EH (cell line): ENCODE measurements around the gene CASS4.
"Not testable (repeated sequence)": the region's sequence is repeated elsewhere in the genome, so short reads cannot be mapped to it uniquely, and the experiment has no call there.

Experiments
- DNase-seq: peaks from one replicate; pipeline ENCODE4 v3.0.0-alpha.2; 2015; ENCODE audit warnings: low read depth

Gene CASS4

GRCh38 chr20:56392132-56392880, 19.8 kb upstream of the CASS4 start, which contains the start of the genes AURKA and CSTF1:
TSS of gene AURKA (minus strand) at chr20:56392215. CDS start at chr20:56388197, 4,018 bp downstream.
TSS of gene CSTF1 (plus strand) at chr20:56392645. CDS start at chr20:56395553, 2,908 bp downstream.
- peak; percentile 100 for DNase-seq

DNA sequence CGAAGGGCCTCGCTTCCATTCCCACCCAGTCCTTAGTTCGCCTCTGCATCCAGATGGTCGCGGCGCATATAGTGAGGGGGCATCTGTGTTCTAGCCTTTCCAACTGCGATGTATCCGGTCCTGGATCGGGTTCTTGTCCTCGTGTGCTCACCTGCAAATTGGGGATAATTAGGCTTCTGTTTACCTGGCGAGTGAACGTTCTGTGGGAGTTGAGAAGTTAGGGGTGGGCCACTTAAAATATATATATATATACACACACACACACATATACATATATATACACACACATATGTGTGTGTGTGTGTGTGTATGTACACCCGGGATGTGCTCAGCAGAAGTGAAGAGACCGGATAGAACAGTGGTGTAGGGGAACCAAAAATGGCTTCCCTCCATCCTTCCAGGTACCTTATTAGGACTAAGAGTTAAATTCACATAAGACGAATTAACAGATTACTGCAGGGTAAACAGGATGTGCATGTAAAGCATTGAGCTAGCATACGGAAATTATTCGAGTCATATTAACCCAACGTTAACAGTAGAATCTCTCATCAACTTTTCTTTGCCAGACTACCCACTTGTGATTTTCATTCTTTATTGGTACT, 19.1 kb upstream of the CASS4 start:
- peak; percentile 20 for DNase-seq

DNA sequence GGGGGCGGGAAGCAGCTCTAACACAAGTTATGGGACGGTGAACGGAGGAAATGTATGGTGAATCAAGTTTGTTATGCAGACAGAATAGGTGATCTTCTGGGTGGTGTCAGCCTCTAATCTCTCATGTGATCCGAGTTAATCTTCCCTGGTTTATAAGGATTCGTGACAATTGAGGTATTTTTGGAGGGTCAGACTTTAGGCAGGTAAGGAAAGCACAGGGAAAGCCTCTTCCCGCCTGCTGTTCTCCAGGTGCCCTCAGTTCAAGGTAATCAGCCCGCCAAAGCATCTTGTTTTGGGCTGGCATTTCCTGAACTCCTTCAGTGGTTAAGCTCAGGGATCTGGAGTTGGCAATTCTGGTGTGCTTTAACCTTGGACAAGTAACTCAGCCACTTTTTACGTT, 18.4 kb upstream of the CASS4 start:
- no peak for DNase-seq

GRCh38 chr20:56395166-56395565, 16.9 kb upstream of the CASS4 start:
- DNase-seq: no peak

- DNase-seq: peak; percentile 74
Measured at GRCh38 chr20:56400001-56400640, 11.9 kb upstream of the CASS4 start.

DNA sequence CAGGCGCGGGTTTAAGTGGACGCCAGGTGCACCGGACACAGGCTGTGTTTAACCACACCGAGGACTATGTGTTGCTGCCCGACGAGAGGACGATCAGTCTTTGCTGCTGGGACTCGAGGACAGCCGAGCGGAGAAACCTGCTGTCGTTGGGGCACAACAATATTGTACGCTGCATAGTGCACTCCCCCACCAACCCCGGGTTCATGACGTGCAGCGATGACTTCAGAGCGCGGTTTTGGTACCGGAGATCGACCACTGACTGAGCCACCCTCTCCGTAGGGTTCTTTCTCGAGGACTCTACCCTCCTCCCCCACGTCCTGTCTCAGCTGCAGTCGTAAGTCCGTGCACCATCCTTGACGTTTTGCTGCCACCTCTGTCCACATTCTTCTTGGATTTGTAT, 8.6 kb upstream of the CASS4 start:
- no peak for DNase-seq

- DNase-seq: not testable (repeated sequence)
Measured at GRCh38 chr20:56405356-56405755, 6.7 kb upstream of the CASS4 start.

- no peak for DNase-seq
Measured at GRCh38 chr20:56406910-56407309, 5.2 kb upstream of the CASS4 start.

GRCh38 chr20:56409521-56409920, 2.5 kb upstream of the CASS4 start:
- DNase-seq: peak; percentile 34

GRCh38 chr20:56409956-56410355, 2.1 kb upstream of the CASS4 start:
- no peak for DNase-seq

GRCh38 chr20:56411287-56411686, 773 bp upstream of the CASS4 start:
- DNase-seq: not testable (repeated sequence)

GRCh38 chr20:56412473-56412790, 372 bp downstream of the CASS4 start:
- DNase-seq: no peak

GRCh38 chr20:56412949-56413348, 889 bp downstream of the CASS4 start:
- DNase-seq: no peak

DNA sequence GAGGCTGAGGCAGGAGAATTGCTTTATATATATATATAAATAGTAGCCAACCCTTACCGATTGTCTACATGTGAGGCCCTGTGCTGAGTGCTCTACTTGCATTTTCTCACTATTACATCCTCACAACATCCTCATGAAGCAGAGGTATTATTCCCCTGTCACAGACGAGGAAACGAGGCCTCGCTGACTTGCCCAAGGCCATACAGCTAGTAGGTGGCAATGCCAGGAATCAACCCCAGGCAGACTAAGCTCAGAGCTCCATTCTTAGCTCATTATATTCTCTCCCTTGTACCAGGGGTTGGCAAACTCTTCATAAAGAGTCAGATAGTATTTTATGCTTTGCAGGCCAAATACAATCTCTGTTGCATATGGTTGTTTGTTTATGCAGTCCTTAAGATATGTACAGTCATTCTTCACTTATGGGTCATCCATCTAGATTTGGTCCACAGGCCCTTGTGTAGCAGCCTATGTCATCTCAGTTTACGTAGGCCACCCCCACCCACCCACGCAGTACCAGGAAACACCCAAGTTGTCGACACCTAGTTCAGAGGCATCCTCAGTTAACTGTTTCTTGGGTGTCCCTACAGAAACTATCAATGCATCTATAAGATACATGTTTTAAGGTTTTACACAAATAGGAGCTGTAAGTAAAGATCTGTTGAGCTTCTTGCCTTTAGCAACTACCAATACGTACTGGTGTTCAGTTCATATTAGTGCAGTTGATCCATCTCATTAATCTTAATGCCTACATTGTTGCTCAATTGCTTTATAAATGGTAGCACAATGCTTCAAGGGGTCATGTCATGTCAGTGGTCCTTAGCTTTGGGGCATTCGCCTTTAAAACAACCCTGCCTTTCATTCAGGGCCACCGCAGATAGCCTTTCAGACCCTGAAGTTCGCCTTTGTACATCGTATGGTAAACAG, 3.0 kb downstream of the CASS4 start:
- peak; percentile 83 for DNase-seq

DNA sequence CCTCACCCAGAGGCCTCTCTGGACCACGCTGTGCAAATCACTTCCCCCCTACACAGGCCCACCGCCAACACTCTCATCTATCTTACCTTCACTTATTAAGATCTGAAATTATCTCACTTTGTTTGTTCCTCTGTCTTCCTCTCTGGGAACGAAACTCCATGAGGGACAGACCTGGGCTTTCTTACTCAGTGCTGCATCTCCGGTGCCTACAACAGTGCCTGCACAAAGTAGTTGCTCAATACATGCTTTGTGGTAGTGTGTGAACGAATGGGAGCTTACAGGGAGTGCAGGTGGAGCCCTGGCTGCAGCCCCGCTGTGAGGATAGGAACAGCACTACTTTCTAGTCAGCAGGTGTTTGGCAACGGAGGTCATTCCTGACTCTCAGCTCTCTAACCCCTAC, 5.3 kb downstream of the CASS4 start:
- no peak for DNase-seq

DNA sequence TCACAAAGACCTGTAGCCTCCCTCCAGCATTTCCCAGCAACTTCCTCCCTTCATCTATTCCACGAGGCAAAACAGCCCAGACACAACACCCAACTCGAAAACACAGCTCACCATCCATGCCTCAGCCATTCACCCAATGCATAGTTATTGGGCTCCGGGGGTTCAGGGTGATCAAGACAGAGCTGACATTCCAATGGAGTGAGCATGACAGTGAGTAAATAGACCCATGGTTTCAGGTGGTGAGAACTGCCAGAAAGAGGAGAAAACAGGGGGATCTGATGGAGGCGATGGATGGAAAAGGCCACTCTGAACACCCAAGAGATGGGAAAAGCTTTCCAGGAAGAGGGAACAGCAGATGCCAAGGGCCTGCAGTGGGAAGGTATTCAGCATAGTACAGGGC, 5.9 kb downstream of the CASS4 start:
- peak; percentile 54 for DNase-seq

- no peak for DNase-seq
Measured at GRCh38 chr20:56418385-56418861, 6.4 kb downstream of the CASS4 start.

GRCh38 chr20:56420028-56420427, 8.0 kb downstream of the CASS4 start:
- no peak for DNase-seq

GRCh38 chr20:56420940-56421688, 9.1 kb downstream of the CASS4 start:
- no peak for DNase-seq

DNA sequence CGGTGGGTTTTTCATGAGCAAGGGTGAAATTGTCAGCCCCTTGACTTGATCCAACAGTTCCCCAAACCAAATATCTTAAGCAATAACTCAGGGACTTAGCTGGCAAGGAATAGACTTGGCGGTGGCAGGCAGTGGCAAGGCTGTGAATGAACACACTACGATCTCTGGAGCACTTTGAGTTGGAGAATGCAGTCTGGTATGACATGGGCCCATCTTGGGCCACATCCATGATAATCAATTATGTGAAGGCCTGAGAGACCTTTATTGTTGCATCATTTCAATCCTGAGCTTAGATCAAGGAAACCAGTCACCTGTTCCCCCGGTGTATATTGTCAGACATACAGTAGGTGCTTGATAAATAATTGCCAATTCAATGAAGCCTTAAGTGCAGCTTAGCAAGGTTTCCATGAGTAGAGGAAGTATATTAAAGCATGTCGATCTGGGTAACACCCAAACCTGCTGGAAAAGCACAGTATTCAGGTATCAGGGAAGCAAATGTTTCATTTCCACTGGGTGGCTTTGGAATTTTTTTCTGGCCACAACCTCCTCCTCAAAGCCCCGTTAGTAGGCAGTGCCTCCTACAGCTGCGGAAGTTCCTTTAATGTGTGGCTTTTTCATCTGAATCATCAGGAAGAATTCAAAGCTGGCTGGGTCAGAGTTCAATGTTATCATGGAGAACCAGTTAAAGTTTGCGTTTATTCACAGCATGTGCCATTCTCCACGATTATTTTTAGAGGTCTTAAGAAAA, 10.2 kb downstream of the CASS4 start:
- DNase-seq: peak; percentile 87

GRCh38 chr20:56422824-56423189, 10.7 kb downstream of the CASS4 start:
- no peak for DNase-seq
